GM12892 (cell line): Measurements from ENCODE around the gene JAK3.

Experiments
- POLR2A ChIP-seq: IDR thresholded peaks from 2 replicates; pipeline ENCODE4 v1.6.1; 2011; ENCODE audit warnings: low read depth, low read length, control low read depth
- POLR2AphosphoS5 ChIP-seq: IDR thresholded peaks from 2 replicates; pipeline ENCODE4 v1.6.1; 2011; ENCODE audit warnings: low read depth, low read length, control low read depth
- TAF1 ChIP-seq: IDR thresholded peaks from 2 replicates; pipeline ENCODE4 v1.6.1; 2011; ENCODE audit warnings: low read depth, mild to moderate bottlenecking, control low read depth, low read length, borderline replicate concordance

DNA sequence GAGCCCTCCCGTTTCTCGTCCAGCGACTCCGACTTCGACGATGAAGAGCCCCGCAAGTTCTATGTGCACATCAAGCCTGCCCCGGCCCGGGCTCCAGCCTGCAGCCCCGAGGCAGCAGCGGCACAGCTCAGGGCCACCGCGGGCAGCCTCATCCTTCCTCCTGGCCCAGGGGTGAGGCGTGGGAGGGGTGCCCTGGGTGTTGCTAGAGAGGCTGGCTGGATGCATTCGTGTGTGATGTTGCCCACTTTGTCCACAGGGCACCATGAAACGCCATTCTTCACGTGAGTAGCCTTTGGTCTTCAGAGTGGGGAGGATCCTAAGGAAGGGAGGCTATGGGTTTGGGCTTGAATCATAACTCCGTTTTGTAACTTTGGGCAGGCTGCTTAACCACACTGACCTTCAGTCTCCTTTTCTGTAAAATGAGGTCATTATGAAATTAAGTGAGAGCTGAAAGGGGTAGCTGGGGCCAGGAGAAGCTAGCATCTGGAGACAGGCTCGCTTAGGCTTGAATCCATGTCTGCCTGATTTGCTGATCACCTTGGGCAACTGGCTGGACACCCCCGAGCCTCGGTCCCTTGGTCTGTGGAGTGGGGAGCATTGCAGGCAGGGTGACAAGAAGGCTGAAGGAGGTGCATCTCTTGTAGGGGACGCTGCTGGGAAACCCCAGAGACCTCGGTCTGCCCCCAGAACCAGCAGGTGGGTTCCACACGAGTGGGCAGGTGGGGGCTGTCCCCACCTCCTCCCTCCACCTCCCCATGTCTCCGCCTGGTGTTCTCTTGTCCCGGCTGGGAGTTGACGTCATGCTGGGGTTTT is 71.6 kb downstream of the JAK3 start:
- no peak; the same call in 1 of the 2 replicates for TF ChIP-seq POLR2AphosphoS5
- no peak for TF ChIP-seq POLR2A
- TF ChIP-seq TAF1, result no peak
